ENCODE results near the gene HRH3. TPM values are rescaled to one million over a fixed set of nuclear protein-coding genes. Genes with fewer than 3 reads are reported as not detected.

The HRH3 gene
- total RNA-seq, 1 donor from 2014 or later, result 0.21 TPM

- intact Hi-C loops (cut with DNase I), result loop anchor here (10.0 kb wide), 1 partner anchor 198 kb away; the partner anchor contains the start of gene RPS21
- Histone ChIP-seq H3K9me3 (no peaks in the 10 kb centered on the region), H3K27me3 (no peaks in the 10 kb centered on the region), H3K27ac (peak overlapping the region in 1 of 2 donors; percentile 48), H3K36me3 (peaks cover 15 to 17% of the 10 kb centered on the region in 2 donors), H3K4me1 (peaks cover 3 to 16% of the 10 kb centered on the region in 2 donors), H3K4me3 (no peak overlapping the region)
- DNase-seq (ENCODE audit: low spot score in 2 of 2), result no peak
- TF ChIP-seq, protein P1, sequence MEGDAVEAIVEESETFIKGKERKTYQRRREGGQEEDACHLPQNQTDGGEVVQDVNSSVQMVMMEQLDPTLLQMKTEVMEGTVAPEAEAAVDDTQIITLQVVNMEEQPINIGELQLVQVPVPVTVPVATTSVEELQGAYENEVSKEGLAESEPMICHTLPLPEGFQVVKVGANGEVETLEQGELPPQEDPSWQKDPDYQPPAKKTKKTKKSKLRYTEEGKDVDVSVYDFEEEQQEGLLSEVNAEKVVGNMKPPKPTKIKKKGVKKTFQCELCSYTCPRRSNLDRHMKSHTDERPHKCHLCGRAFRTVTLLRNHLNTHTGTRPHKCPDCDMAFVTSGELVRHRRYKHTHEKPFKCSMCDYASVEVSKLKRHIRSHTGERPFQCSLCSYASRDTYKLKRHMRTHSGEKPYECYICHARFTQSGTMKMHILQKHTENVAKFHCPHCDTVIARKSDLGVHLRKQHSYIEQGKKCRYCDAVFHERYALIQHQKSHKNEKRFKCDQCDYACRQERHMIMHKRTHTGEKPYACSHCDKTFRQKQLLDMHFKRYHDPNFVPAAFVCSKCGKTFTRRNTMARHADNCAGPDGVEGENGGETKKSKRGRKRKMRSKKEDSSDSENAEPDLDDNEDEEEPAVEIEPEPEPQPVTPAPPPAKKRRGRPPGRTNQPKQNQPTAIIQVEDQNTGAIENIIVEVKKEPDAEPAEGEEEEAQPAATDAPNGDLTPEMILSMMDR (IDR thresholded peaks at IDR 0.05), result no peak
Measured at GRCh38 chr20:62186887-62187866, 32.9 kb downstream of the HRH3 start.

- TF ChIP-seq, protein P1 (IDR thresholded peaks at IDR 0.05), result no peak
- Histone ChIP-seq H3K27me3 (no peaks in the 10 kb centered on the region), H3K36me3 (peaks cover 14 to 15% of the 10 kb centered on the region in 2 donors), H3K9me3 (no peaks in the 10 kb centered on the region), H3K4me3 (no peak overlapping the region), H3K27ac (no peak overlapping the region), H3K4me1 (peaks cover 3 to 19% of the 10 kb centered on the region in 2 donors)
- DNase-seq (ENCODE audit: low spot score in 2 of 2), result no peak
- intact Hi-C loops (cut with DNase I), result loop anchor here (10.0 kb wide), 1 partner anchor 199 kb away; the partner anchor contains the start of gene RPS21
Measured at GRCh38 chr20:62186096-62186426, 34.0 kb downstream of the HRH3 start.

DNA sequence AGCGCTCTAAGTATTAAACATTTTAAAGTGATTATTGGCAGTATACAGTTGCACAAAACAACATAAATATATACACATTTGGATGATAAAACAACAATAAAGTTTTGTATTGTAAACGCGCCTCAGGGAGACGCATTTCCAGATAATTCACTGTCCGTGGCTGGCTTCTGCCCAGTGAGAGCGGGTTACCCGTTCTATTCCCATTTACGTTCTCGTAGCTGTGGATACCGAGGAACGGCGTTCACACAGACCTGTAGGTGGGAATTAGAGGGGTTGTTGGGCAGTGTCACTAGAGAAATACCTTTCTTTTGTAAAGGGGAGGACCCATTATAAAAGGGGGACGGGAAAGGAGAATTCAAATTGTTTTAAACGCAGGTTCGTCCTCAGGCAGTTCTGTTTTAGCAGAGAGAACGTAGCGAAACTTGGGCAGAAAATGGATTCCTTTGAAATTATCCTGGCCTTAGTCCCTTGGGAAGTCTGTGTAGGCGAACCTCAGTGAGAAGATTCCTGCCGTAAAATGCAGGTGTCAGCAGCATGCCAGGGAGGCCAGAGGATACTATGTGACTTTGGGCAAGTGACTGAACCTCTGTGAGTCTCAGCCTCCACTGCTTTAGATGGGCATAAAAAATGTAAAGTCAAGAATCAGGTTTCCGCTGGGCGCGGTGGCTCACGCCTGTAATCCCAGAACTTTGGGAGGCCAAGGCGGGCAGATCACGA is 36.5 kb downstream of the HRH3 start:
- H3K27ac ChIP-seq, result peak overlapping the region; percentile 87 to 97
- TF ChIP-seq, protein P1 (IDR thresholded peaks at IDR 0.05), result no peak
- intact Hi-C loops (cut with DNase I), result loop anchor here (2.0 to 10.0 kb wide), 4 partner anchors 61 to 224 kb away; partner anchors contain the start of genes CABLES2, LSM14B, RPS21 and TAF4
- H3K4me3 ChIP-seq, result peak overlapping the region; percentile 84 to 88
- H3K9me3 ChIP-seq, result no peaks in the 10 kb centered on the region
- no peaks in the 10 kb centered on the region for H3K27me3 ChIP-seq
- peaks cover 3 to 19% of the 10 kb centered on the region in 2 donors for H3K4me1 ChIP-seq
- no peak for DNase-seq (ENCODE audit: low spot score in 2 of 2)
- no peaks in the 10 kb centered on the region for H3K36me3 ChIP-seq

- Histone ChIP-seq H3K36me3 (no peaks in the 10 kb centered on the region), H3K27ac (peak within 1 kb of the TSS; percentile 87 to 97), H3K27me3 (no peaks in the 10 kb centered on the region), H3K4me3 (peak within 1 kb of the TSS; percentile 84 to 88), H3K4me1 (peaks cover 3 to 19% of the 10 kb centered on the region in 2 donors), H3K9me3 (no peaks in the 10 kb centered on the region)
- TF ChIP-seq, protein P1 (IDR thresholded peaks at IDR 0.05), result no peak
- peak; percentile 61 to 96 for DNase-seq (ENCODE audit: low spot score in 2 of 2)
- intact Hi-C loops (cut with DNase I), result loop anchor here (1.0 to 10.0 kb wide), 6 partner anchors 39 to 225 kb away; partner anchors contain the start of genes CABLES2, LSM14B, OSBPL2 and PSMA7
Measured at GRCh38 chr20:62182469-62183425, 37.3 kb downstream of the HRH3 start, which contains the start of gene MTG2. Gene MTG2, plus strand, starts transcription at chr20:62183028. Its CDS starts 10,393 bp downstream, at chr20:62193421.

Data from ascending aorta (tissue), 2 donors.